Ishikawa (cell line): ENCODE data around the gene PCSK4.

Source experiments
- CEBPB ChIP-seq: IDR thresholded peaks from 2 replicates; pipeline ENCODE4 v1.6.1; 2012
- CREB1 ChIP-seq: IDR thresholded peaks from 2 replicates; pipeline ENCODE4 v1.6.1; 2012; ENCODE audit warnings: low read depth
- EGR1 ChIP-seq: IDR thresholded peaks from 2 replicates; pipeline ENCODE4 v1.6.1; 2012
- FOXM1 ChIP-seq: IDR thresholded peaks from 2 replicates; pipeline ENCODE4 v1.6.1; 2012; ENCODE audit warnings: low read depth, borderline replicate concordance
- NFIC ChIP-seq: IDR thresholded peaks from 2 replicates; pipeline ENCODE4 v1.6.1; 2012
- RAD21 ChIP-seq: IDR thresholded peaks from 2 replicates; pipeline ENCODE4 v1.6.1; 2012; ENCODE audit warnings: low read depth
- TAF1 ChIP-seq: IDR thresholded peaks from 2 replicates; pipeline ENCODE4 v1.6.1; 2012; ENCODE audit warnings: low read depth, mild to moderate bottlenecking
- TCF12 ChIP-seq: IDR thresholded peaks from 2 replicates; pipeline ENCODE4 v1.6.1; 2012; ENCODE audit warnings: low read depth
- TEAD4 ChIP-seq: IDR thresholded peaks from 2 replicates; pipeline ENCODE4 v1.6.1; 2012
- YY1 ChIP-seq: IDR thresholded peaks from 2 replicates; pipeline ENCODE4 v1.6.1; 2012; ENCODE audit warnings: low read depth
- ZBTB7A ChIP-seq: IDR thresholded peaks from 2 replicates; pipeline ENCODE4 v1.6.1; 2012; ENCODE audit warnings: low read depth
- TF ChIP-seq, protein P1 (sequence below): IDR thresholded peaks from 2 replicates; pipeline ENCODE4 v1.6.1; 2012
- TF ChIP-seq, protein P2 (sequence below): IDR thresholded peaks from 2 replicates; pipeline ENCODE4 v1.6.1; 2012; ENCODE audit warnings: low read depth, mild to moderate bottlenecking
- TF ChIP-seq, protein P3 (sequence below): IDR thresholded peaks from 2 replicates; pipeline ENCODE4 v1.6.1; 2012

The PCSK4 gene

DNA sequence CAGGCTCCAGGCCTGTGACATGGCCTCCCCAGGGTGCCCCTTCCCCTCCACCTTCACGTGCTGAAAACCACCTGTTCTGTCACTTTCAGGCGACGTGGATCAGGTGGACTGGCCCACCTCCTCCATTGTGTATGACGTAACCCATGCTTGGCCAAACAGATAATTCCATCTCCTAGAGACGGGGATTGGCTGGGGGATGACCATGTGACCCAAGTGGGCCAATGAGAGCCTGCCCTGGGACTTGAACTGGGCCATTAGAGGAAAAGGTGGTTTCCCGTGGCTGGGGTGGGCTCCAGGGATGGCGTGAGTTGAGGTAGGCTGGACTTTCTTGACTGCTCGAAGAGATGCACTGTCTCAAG lies 26.2 kb upstream of the PCSK4 start:
- TF ChIP-seq FOXM1, result no peak
- TF ChIP-seq ZBTB7A, result no peak
- TF ChIP-seq, protein P1, sequence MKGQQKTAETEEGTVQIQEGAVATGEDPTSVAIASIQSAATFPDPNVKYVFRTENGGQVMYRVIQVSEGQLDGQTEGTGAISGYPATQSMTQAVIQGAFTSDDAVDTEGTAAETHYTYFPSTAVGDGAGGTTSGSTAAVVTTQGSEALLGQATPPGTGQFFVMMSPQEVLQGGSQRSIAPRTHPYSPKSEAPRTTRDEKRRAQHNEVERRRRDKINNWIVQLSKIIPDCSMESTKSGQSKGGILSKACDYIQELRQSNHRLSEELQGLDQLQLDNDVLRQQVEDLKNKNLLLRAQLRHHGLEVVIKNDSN, result peak; percentile 78
- TF ChIP-seq NFIC, result no peak
- TF ChIP-seq TEAD4, result no peak
- TF ChIP-seq CEBPB, result no peak
- TF ChIP-seq TCF12, result no peak

DNA sequence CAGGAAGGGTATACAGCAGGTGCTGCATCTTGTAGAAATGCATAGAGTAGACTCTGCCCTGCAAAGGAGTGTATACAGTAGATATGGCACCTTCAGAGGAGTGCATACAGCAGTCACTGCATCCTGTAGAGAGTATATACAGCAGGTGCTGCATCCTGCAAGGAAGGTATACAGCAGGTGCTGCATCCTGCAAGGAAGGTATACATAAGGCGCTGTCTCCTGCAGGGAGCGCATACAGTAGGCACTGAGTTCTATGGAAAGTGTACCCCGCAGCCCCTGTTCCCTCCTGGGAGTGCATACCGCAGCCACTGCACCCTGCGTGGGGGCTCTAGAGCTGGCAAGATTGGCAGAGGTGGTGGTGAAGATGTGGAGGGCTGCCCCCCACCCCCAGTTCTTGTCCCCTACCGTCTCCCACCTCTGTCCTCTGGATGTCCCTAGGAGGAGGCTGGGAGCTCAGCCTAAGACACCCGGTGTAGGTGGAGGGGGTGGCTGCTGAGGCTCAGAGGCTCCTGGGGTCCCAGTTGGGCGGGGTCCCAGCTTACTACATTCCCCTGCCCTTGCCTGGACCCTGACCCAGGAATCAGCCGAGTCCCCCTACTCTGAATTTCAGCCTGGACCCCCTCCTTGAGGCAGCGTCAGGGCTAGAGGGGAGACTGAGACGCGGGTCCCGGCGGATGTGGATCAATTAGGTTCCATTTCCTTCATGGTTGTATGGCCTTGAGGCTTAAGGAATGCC lies 25.0 kb upstream of the PCSK4 start:
- TF ChIP-seq YY1 (no peak), RAD21 (no peak), CEBPB (no peak)
- TF ChIP-seq, protein P2, sequence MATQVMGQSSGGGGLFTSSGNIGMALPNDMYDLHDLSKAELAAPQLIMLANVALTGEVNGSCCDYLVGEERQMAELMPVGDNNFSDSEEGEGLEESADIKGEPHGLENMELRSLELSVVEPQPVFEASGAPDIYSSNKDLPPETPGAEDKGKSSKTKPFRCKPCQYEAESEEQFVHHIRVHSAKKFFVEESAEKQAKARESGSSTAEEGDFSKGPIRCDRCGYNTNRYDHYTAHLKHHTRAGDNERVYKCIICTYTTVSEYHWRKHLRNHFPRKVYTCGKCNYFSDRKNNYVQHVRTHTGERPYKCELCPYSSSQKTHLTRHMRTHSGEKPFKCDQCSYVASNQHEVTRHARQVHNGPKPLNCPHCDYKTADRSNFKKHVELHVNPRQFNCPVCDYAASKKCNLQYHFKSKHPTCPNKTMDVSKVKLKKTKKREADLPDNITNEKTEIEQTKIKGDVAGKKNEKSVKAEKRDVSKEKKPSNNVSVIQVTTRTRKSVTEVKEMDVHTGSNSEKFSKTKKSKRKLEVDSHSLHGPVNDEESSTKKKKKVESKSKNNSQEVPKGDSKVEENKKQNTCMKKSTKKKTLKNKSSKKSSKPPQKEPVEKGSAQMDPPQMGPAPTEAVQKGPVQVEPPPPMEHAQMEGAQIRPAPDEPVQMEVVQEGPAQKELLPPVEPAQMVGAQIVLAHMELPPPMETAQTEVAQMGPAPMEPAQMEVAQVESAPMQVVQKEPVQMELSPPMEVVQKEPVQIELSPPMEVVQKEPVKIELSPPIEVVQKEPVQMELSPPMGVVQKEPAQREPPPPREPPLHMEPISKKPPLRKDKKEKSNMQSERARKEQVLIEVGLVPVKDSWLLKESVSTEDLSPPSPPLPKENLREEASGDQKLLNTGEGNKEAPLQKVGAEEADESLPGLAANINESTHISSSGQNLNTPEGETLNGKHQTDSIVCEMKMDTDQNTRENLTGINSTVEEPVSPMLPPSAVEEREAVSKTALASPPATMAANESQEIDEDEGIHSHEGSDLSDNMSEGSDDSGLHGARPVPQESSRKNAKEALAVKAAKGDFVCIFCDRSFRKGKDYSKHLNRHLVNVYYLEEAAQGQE, result no peak

DNA sequence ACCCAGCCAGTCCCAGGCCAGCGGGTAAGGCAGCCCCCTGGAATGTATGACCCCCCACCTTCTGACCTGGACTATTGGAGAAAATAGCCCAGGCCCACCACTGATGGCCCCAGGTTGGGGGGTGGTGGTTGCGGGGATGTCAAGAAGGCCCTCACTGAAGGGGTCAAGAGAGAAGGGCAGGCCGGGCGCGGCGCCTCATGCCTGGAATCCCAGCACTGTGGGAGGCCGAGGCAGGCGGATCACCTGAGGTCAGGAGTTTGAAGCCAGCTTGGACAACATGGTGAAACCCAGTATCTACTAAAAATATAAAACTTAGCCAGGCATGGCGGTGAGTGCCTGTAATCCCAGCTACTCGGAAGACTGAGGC lies 24.1 kb upstream of the PCSK4 start:
- TF ChIP-seq CEBPB (no peak), NFIC (no peak), CREB1 (no peak), YY1 (no peak), FOXM1 (no peak), TAF1 (no peak), ZBTB7A (no peak), TEAD4 (no peak), EGR1 (no peak)
- TF ChIP-seq, protein P3, sequence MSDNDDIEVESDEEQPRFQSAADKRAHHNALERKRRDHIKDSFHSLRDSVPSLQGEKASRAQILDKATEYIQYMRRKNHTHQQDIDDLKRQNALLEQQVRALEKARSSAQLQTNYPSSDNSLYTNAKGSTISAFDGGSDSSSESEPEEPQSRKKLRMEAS, result no peak

DNA sequence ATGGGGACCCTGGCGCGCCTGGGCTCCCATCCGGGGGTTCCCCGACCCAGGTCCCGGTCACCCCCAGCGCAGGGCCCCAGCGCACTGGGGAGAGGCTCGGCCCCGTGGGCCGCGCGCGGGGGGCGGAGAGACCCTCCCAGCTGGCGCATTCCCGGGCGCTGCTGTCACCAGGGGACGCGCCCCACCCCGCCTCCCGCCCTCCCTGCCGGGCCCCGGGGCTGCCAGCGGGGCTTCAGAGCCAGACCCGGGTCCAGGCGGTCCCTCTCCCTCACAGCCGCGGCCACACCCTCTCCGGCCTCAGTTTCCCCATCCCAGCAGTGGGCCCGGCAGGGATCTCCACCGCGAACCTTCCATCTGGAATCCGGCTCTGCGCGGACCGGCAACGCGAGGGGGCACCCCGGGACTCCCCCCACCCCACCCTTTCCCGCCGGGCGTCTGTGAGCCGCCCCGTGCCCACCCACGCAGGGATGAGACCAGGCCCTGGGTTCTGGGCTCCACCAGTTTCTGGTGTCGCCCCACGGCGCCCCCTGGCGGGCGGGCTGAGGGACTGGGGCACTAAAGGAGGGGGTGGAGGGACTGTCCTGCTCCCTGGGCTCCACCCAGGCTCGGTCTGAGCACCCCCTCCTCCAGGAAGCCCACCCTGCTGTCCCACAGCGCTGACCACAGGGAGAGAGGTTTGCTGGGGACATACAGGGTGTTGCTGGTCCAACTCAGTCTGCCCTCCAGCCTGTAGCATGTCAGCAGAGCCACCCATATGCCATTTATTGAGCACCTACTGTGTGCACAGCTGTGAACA lies 23.5 kb upstream of the PCSK4 start:
- TF ChIP-seq ZBTB7A (peak; percentile 94), CEBPB (no peak), NFIC (no peak), YY1 (no peak), TEAD4 (peak; percentile 32), FOXM1 (no peak), TCF12 (no peak), RAD21 (peak; percentile 31; the same call in 1 of the 2 replicates), EGR1 (peak; percentile 41; the same call in 1 of the 2 replicates)
- TF ChIP-seq, protein P2, result no peak

DNA sequence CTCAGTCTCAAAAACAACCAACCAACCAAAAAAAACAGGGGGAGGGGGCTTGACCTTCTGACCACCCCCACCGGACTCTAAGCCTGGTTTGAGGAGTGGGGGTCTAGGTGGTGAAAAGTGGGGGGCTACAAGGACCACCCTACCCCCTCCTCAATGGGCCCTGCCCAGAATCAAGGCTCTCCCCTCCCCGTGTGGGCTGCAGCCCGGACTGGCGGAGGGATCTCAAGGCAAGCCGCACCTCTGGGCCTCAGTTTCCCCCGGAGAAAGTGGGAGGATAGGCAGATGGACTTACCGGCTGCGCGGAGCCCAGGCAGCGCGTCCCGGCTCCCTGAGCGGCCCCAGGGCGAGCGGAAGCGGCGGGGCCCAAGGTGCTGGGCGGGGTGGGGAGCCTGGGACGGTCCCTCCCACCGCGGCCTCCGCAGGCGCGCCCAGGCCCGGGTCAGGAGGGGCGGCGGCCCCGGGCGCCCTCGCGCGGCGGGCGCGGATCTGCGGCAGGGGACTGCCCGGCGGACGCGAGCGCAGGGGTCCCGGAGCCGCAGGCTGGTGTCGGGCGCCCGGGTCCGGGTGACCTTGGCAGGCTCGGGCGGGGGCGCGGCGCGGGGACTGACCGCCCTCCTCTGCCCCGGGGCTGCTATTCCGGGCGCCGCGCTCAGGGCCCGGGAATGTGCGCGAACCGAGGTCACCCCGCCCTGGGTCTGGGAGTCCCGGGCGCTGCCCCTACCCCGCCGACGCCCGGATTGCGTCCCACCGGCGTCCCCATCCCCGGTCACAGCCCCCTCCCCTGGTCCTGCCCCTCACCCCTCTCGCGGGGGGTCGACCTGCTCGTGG lies 22.7 kb upstream of the PCSK4 start, which contains the start of gene ADAMTSL5:
TSS of gene ADAMTSL5 (minus strand) at position 349 of the 828 bp plus-strand sequence. CDS start 2,076 bp downstream, outside the sequence.
- TF ChIP-seq NFIC, result no peak
- TF ChIP-seq, protein P2, result no peak
- TF ChIP-seq FOXM1, result no peak
- TF ChIP-seq ZBTB7A, result peak; percentile 65; the same call in 1 of the 2 replicates
- TF ChIP-seq TCF12, result no peak
- peak; percentile 21; the same call in 1 of the 2 replicates for TF ChIP-seq RAD21
